GM23338 (cell line): Measurements from ENCODE around the gene CCR5. TPM values are rescaled to one million over a fixed set of nuclear protein-coding genes. Genes with fewer than 3 reads are reported as not detected.

ENCODE experiments used
- ATAC-seq: fragments of 200-7000 bp; cut with Tn5 transposase; 3 replicates; pipeline ENCODE4 v1.9.1; 2020
- DNase-seq: peaks from one replicate; pipeline ENCODE4 v3.0.0-alpha.2; 2015; ENCODE audit warnings: low spot score
- H2AFZ ChIP-seq: fragments of 200-600 bp; sonication (generic); 2 replicates; pipeline ENCODE4 v1.8.0; 2016; ENCODE audit warnings: antibody characterized with exemption, mild to moderate bottlenecking, moderate library complexity
- H3F3A ChIP-seq: fragments of 200-600 bp; sonication (generic); replicated peaks from 2 replicates; pipeline ENCODE4 v1.8.0; 2017; ENCODE audit warnings: antibody characterized with exemption, mixed run types, low read depth
- H3K27ac ChIP-seq: fragments of 200-600 bp; sonication (generic); 2 replicates; pipeline ENCODE4 v1.6.1; 2016; ENCODE audit warnings: low read depth
- H3K27me3 ChIP-seq: fragments of 200-600 bp; sonication (generic); 2 replicates; pipeline ENCODE4 v1.8.0; 2016; ENCODE audit warnings: mild to moderate bottlenecking, mixed run types, moderate library complexity; ENCODE audit not compliant: insufficient read depth
- H3K36me3 ChIP-seq: fragments of 200-600 bp; sonication (generic); 2 replicates; pipeline ENCODE4 v1.8.0; 2016; ENCODE audit warnings: mild to moderate bottlenecking; ENCODE audit not compliant: insufficient read depth
- H3K4me1 ChIP-seq: fragments of 200-600 bp; sonication (generic); 2 replicates; pipeline ENCODE4 v1.8.0; 2016; ENCODE audit warnings: mild to moderate bottlenecking, moderate library complexity; ENCODE audit not compliant: insufficient read depth
- H3K4me2 ChIP-seq: fragments of 200-600 bp; sonication (generic); 2 replicates; pipeline ENCODE4 v1.7.1; 2017; ENCODE audit warnings: mixed run types
- H3K4me3 ChIP-seq: fragments of 200-600 bp; sonication (generic); 2 replicates; pipeline ENCODE4 v1.6.1; 2016; ENCODE audit warnings: mixed run types
- H3K79me2 ChIP-seq: fragments of 200-600 bp; sonication (generic); replicated peaks from 2 replicates; pipeline ENCODE4 v1.8.0; 2017; ENCODE audit warnings: mild to moderate bottlenecking; ENCODE audit not compliant: insufficient read depth
- H3K9me2 ChIP-seq: fragments of 200-600 bp; sonication (generic); 2 replicates; pipeline ENCODE4 v1.8.0; 2017; ENCODE audit not compliant: insufficient read depth
- H4K20me1 ChIP-seq: fragments of 200-600 bp; sonication (generic); replicated peaks from 2 replicates; pipeline ENCODE4 v1.8.0; 2017; ENCODE audit warnings: mild to moderate bottlenecking; ENCODE audit not compliant: insufficient read depth
- H3K27ac Mint-ChIP-seq: 2 replicates; pipeline ENCODE4 v1.8.0; 2020; ENCODE audit warnings: inconsistent platforms, mild to moderate bottlenecking, moderate library complexity, mixed read lengths
- H3K27me3 Mint-ChIP-seq: 3 replicates; pipeline ENCODE4 v1.8.0; 2022; ENCODE audit warnings: low read depth, mild to moderate bottlenecking, moderate library complexity, mixed read lengths, inconsistent platforms; ENCODE audit not compliant: insufficient read depth, poor library complexity
- H3K36me3 Mint-ChIP-seq: 3 replicates; pipeline ENCODE4 v1.8.0; 2021; ENCODE audit warnings: low read depth, mild to moderate bottlenecking, inconsistent platforms, moderate library complexity, mixed read lengths
- H3K4me1 Mint-ChIP-seq: 3 replicates; pipeline ENCODE4 v1.8.0; 2020; ENCODE audit warnings: mild to moderate bottlenecking, inconsistent platforms, mixed read lengths
- H3K4me3 Mint-ChIP-seq: 3 replicates; pipeline ENCODE4 v1.8.0; 2021; ENCODE audit warnings: moderate library complexity, mild to moderate bottlenecking, inconsistent platforms, mixed read lengths
- H3K9me3 Mint-ChIP-seq: 3 replicates; pipeline ENCODE4 v1.8.0; 2020; ENCODE audit warnings: moderate library complexity, mild to moderate bottlenecking, inconsistent platforms, mixed read lengths
- CREB1 ChIP-seq: fragments of 250-450 bp; sonication (Bioruptor Pico); IDR thresholded peaks from 2 replicates; pipeline ENCODE4 v1.5.0; 2020; ENCODE audit warnings: low read depth, mild to moderate bottlenecking, moderate library complexity
- ETS1 ChIP-seq: IDR thresholded peaks from 2 replicates; pipeline ENCODE4 v1.6.1; 2016; ENCODE audit warnings: antibody characterized with exemption
- EZH2 ChIP-seq: fragments of 200-600 bp; sonication (generic); IDR thresholded peaks from one replicate; pipeline ENCODE4 v1.8.0; 2017; ENCODE audit warnings: antibody characterized with exemption, mild to moderate bottlenecking, low read depth; ENCODE audit not compliant: unreplicated experiment
- EZH2phosphoT487 ChIP-seq: fragments of 200-600 bp; sonication (generic); IDR thresholded peaks from one replicate; pipeline ENCODE4 v1.8.1; 2018; ENCODE audit warnings: antibody characterized with exemption; ENCODE audit not compliant: unreplicated experiment
- JUNB ChIP-seq: IDR thresholded peaks from one replicate; pipeline ENCODE4 v1.6.1; 2016; ENCODE audit warnings: antibody characterized with exemption; ENCODE audit not compliant: unreplicated experiment
- NANOG ChIP-seq: IDR thresholded peaks from 2 replicates; pipeline ENCODE4 v1.6.1; 2016; ENCODE audit warnings: antibody characterized with exemption, borderline replicate concordance
- POLR2AphosphoS5 ChIP-seq: IDR thresholded peaks from 2 replicates; pipeline ENCODE4 v1.6.1; 2016; ENCODE audit warnings: antibody characterized with exemption, low read depth
- STAT1 ChIP-seq: IDR thresholded peaks from one replicate; pipeline ENCODE4 v1.6.1; 2016; ENCODE audit warnings: antibody characterized with exemption; ENCODE audit not compliant: unreplicated experiment
- ZNF114 ChIP-seq: fragments of 250-450 bp; sonication (Bioruptor Pico); IDR thresholded peaks from 2 replicates; pipeline ENCODE4 v1.5.0; 2020; ENCODE audit warnings: mild to moderate bottlenecking, moderate library complexity
- ZNF331 ChIP-seq: fragments of 250-450 bp; sonication (Bioruptor Pico); IDR thresholded peaks from 2 replicates; pipeline ENCODE4 v1.5.0; 2020; ENCODE audit warnings: low read depth, mild to moderate bottlenecking, moderate library complexity
- polyA plus RNA-seq: library from polyadenylated mRNA; unstranded; fragments of >200 nt; fragmentation: Nextera tagmentation; extraction: Ambion mirVana; gene quantifications from 2 replicates; pipeline ENCODE4 v1.2.1, GENCODE V29; 2016
- total RNA-seq: library from RNA; depleted of rRNA; stranded (reverse); fragments of >200 nt; shearing (Covaris generic); gene quantifications from 2 replicates; pipeline ENCODE4 v1.2.3, GENCODE V29; 2014
- TF ChIP-seq, protein P1 (sequence below): IDR thresholded peaks from one replicate; pipeline ENCODE4 v1.6.1; 2018; ENCODE audit warnings: antibody characterized with exemption; ENCODE audit not compliant: unreplicated experiment
- TF ChIP-seq, protein P2 (sequence below), 2 experiments: fragments of 200-600 bp in 1 of 2; sonication (generic) in 1 of 2; conservative IDR thresholded peaks; 2 replicates each; pipeline versions ENCODE4 v1.5.1 to v1.6.1; 2016 to 2017; ENCODE audit warnings: antibody characterized with exemption in 2 of 2, low read depth in 2 of 2, mild to moderate bottlenecking in 2 of 2, moderate library complexity in 1 of 2

Gene CCR5
- total and polyA plus RNA-seq, 2 experiments from 2014 or later: not detected

GRCh38 chr3:46412786-46413298 lies 42.1 kb downstream of the CCR5 start (continued):
- TF ChIP-seq, protein P1, sequence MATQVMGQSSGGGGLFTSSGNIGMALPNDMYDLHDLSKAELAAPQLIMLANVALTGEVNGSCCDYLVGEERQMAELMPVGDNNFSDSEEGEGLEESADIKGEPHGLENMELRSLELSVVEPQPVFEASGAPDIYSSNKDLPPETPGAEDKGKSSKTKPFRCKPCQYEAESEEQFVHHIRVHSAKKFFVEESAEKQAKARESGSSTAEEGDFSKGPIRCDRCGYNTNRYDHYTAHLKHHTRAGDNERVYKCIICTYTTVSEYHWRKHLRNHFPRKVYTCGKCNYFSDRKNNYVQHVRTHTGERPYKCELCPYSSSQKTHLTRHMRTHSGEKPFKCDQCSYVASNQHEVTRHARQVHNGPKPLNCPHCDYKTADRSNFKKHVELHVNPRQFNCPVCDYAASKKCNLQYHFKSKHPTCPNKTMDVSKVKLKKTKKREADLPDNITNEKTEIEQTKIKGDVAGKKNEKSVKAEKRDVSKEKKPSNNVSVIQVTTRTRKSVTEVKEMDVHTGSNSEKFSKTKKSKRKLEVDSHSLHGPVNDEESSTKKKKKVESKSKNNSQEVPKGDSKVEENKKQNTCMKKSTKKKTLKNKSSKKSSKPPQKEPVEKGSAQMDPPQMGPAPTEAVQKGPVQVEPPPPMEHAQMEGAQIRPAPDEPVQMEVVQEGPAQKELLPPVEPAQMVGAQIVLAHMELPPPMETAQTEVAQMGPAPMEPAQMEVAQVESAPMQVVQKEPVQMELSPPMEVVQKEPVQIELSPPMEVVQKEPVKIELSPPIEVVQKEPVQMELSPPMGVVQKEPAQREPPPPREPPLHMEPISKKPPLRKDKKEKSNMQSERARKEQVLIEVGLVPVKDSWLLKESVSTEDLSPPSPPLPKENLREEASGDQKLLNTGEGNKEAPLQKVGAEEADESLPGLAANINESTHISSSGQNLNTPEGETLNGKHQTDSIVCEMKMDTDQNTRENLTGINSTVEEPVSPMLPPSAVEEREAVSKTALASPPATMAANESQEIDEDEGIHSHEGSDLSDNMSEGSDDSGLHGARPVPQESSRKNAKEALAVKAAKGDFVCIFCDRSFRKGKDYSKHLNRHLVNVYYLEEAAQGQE: no peak
- TF ChIP-seq EZH2: no peak
- TF ChIP-seq ZNF331 (CRISPR knock-in tag): no peak
- TF ChIP-seq POLR2AphosphoS5: no peak

- no peaks in the 10 kb centered on the region for H3K4me1 ChIP-seq
- H3K27ac ChIP-seq: no peak overlapping the region
- H3K4me2 ChIP-seq: no peak overlapping the region
- no peak for TF ChIP-seq EZH2phosphoT487
- no peak for TF ChIP-seq CREB1 (CRISPR knock-in tag)
- TF ChIP-seq, protein P2, sequence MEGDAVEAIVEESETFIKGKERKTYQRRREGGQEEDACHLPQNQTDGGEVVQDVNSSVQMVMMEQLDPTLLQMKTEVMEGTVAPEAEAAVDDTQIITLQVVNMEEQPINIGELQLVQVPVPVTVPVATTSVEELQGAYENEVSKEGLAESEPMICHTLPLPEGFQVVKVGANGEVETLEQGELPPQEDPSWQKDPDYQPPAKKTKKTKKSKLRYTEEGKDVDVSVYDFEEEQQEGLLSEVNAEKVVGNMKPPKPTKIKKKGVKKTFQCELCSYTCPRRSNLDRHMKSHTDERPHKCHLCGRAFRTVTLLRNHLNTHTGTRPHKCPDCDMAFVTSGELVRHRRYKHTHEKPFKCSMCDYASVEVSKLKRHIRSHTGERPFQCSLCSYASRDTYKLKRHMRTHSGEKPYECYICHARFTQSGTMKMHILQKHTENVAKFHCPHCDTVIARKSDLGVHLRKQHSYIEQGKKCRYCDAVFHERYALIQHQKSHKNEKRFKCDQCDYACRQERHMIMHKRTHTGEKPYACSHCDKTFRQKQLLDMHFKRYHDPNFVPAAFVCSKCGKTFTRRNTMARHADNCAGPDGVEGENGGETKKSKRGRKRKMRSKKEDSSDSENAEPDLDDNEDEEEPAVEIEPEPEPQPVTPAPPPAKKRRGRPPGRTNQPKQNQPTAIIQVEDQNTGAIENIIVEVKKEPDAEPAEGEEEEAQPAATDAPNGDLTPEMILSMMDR (conservative IDR thresholded peaks at IDR 0.05; ENCODE audit: low read depth in 2 of 2): no peak
- TF ChIP-seq ETS1: no peak
- TF ChIP-seq POLR2AphosphoS5: no peak
- TF ChIP-seq NANOG: no peak
- TF ChIP-seq STAT1: no peak
- no peak for TF ChIP-seq EZH2
- TF ChIP-seq ZNF331 (CRISPR knock-in tag): no peak
- no peak for TF ChIP-seq JUNB
- TF ChIP-seq, protein P1: no peak
- TF ChIP-seq ZNF114: no peak
Measured at GRCh38 chr3:46413951-46414350, 43.2 kb downstream of the CCR5 start.

More at GRCh38 chr3:46413951-46414350, 43.2 kb downstream of the CCR5 start:
- Histone ChIP-seq H3K36me3 (no peaks in the 10 kb centered on the region), H3K4me3 (no peak overlapping the region), H3K27me3 (no peaks in the 10 kb centered on the region), H3K9me2 (no peaks in the 10 kb centered on the region), H3K79me2 (no peaks in the 10 kb centered on the region), H2AFZ (peak overlapping the region; percentile 56; the same call in 1 of the 2 replicates), H3F3A (no peaks in the 10 kb centered on the region), H4K20me1 (no peaks in the 10 kb centered on the region)
- Mint-ChIP-seq H3K4me1 (peaks cover 17% of the 10 kb centered on the region; the same call in 2 of the 3 replicates), H3K36me3 (no peaks in the 10 kb centered on the region), H3K27ac (no peak overlapping the region), H3K4me3 (no peak overlapping the region), H3K27me3 (no peaks in the 10 kb centered on the region), H3K9me3 (no peaks in the 10 kb centered on the region)
- no peak for DNase-seq
- no peak for ATAC-seq
